ENCODE data around the gene BCAN.

DNA sequence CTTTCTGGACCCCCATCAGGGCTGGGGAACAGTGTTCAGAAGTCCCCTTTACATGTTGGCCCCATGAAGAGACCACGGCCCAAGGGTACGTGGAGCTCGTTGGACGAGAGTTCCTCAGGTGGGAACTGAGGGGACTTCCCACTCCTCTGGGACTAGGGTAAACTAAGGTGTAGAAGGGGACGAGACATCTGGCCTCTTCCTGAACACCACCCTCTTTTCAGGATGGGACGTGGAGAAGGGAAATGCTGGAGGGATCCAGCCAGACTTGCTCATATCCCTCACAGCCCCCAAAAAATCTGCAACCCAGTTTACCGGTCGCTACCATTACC, 48.3 kb upstream of the BCAN start:
- no peak for TF ChIP-seq NR1H2 (CRISPR knock-in tag; IDR thresholded peaks at IDR 0.05)
- TF ChIP-seq, protein P1, sequence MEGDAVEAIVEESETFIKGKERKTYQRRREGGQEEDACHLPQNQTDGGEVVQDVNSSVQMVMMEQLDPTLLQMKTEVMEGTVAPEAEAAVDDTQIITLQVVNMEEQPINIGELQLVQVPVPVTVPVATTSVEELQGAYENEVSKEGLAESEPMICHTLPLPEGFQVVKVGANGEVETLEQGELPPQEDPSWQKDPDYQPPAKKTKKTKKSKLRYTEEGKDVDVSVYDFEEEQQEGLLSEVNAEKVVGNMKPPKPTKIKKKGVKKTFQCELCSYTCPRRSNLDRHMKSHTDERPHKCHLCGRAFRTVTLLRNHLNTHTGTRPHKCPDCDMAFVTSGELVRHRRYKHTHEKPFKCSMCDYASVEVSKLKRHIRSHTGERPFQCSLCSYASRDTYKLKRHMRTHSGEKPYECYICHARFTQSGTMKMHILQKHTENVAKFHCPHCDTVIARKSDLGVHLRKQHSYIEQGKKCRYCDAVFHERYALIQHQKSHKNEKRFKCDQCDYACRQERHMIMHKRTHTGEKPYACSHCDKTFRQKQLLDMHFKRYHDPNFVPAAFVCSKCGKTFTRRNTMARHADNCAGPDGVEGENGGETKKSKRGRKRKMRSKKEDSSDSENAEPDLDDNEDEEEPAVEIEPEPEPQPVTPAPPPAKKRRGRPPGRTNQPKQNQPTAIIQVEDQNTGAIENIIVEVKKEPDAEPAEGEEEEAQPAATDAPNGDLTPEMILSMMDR (IDR thresholded peaks at IDR 0.05) = no peak
- TF ChIP-seq FOXK1 (CRISPR knock-in tag; IDR thresholded peaks at IDR 0.05) = no peak
- TF ChIP-seq, protein P2, sequence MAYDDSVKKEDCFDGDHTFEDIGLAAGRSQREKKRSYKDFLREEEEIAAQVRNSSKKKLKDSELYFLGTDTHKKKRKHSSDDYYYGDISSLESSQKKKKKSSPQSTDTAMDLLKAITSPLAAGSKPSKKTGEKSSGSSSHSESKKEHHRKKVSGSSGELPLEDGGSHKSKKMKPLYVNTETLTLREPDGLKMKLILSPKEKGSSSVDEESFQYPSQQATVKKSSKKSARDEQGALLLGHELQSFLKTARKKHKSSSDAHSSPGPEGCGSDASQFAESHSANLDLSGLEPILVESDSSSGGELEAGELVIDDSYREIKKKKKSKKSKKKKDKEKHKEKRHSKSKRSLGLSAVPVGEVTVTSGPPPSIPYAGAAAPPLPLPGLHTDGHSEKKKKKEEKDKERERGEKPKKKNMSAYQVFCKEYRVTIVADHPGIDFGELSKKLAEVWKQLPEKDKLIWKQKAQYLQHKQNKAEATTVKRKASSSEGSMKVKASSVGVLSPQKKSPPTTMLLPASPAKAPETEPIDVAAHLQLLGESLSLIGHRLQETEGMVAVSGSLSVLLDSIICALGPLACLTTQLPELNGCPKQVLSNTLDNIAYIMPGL (CRISPR knock-in tag; IDR thresholded peaks at IDR 0.05) = no peak
- TF ChIP-seq, protein P3, sequence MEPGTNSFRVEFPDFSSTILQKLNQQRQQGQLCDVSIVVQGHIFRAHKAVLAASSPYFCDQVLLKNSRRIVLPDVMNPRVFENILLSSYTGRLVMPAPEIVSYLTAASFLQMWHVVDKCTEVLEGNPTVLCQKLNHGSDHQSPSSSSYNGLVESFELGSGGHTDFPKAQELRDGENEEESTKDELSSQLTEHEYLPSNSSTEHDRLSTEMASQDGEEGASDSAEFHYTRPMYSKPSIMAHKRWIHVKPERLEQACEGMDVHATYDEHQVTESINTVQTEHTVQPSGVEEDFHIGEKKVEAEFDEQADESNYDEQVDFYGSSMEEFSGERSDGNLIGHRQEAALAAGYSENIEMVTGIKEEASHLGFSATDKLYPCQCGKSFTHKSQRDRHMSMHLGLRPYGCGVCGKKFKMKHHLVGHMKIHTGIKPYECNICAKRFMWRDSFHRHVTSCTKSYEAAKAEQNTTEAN (CRISPR knock-in tag; IDR thresholded peaks at IDR 0.05) = no peak
- TF ChIP-seq, protein P4, sequence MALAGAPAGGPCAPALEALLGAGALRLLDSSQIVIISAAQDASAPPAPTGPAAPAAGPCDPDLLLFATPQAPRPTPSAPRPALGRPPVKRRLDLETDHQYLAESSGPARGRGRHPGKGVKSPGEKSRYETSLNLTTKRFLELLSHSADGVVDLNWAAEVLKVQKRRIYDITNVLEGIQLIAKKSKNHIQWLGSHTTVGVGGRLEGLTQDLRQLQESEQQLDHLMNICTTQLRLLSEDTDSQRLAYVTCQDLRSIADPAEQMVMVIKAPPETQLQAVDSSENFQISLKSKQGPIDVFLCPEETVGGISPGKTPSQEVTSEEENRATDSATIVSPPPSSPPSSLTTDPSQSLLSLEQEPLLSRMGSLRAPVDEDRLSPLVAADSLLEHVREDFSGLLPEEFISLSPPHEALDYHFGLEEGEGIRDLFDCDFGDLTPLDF (CRISPR knock-in tag; IDR thresholded peaks at IDR 0.05) = no peak
- TF ChIP-seq, protein P5, sequence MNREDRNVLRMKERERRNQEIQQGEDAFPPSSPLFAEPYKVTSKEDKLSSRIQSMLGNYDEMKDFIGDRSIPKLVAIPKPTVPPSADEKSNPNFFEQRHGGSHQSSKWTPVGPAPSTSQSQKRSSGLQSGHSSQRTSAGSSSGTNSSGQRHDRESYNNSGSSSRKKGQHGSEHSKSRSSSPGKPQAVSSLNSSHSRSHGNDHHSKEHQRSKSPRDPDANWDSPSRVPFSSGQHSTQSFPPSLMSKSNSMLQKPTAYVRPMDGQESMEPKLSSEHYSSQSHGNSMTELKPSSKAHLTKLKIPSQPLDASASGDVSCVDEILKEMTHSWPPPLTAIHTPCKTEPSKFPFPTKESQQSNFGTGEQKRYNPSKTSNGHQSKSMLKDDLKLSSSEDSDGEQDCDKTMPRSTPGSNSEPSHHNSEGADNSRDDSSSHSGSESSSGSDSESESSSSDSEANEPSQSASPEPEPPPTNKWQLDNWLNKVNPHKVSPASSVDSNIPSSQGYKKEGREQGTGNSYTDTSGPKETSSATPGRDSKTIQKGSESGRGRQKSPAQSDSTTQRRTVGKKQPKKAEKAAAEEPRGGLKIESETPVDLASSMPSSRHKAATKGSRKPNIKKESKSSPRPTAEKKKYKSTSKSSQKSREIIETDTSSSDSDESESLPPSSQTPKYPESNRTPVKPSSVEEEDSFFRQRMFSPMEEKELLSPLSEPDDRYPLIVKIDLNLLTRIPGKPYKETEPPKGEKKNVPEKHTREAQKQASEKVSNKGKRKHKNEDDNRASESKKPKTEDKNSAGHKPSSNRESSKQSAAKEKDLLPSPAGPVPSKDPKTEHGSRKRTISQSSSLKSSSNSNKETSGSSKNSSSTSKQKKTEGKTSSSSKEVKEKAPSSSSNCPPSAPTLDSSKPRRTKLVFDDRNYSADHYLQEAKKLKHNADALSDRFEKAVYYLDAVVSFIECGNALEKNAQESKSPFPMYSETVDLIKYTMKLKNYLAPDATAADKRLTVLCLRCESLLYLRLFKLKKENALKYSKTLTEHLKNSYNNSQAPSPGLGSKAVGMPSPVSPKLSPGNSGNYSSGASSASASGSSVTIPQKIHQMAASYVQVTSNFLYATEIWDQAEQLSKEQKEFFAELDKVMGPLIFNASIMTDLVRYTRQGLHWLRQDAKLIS (CRISPR knock-in tag; IDR thresholded peaks at IDR 0.05; ENCODE audit: borderline replicate concordance) = no peak
- TF ChIP-seq FOXJ3 (CRISPR knock-in tag; IDR thresholded peaks at IDR 0.05; ENCODE audit: borderline replicate concordance) = no peak
- TF ChIP-seq ELF4 (CRISPR knock-in tag; IDR thresholded peaks at IDR 0.05; ENCODE audit: low read depth) = no peak
- TF ChIP-seq, protein P6, sequence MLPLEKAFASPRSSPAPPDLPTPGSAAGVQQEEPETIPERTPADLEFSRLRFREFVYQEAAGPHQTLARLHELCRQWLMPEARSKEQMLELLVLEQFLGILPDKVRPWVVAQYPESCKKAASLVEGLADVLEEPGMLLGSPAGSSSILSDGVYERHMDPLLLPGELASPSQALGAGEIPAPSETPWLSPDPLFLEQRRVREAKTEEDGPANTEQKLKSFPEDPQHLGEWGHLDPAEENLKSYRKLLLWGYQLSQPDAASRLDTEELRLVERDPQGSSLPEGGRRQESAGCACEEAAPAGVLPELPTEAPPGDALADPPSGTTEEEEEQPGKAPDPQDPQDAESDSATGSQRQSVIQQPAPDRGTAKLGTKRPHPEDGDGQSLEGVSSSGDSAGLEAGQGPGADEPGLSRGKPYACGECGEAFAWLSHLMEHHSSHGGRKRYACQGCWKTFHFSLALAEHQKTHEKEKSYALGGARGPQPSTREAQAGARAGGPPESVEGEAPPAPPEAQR (CRISPR knock-in tag; IDR thresholded peaks at IDR 0.05) = no peak
